ENCODE data around the gene CGB8. TPM values are rescaled to one million over a fixed set of nuclear protein-coding genes. Genes with fewer than 3 reads are reported as not detected.

The CGB8 gene
- polyA plus RNA-seq, 1 donor (not counting 4 experiments of a cell fraction or from before 2014, with no cell fraction given) = not detected

DNA sequence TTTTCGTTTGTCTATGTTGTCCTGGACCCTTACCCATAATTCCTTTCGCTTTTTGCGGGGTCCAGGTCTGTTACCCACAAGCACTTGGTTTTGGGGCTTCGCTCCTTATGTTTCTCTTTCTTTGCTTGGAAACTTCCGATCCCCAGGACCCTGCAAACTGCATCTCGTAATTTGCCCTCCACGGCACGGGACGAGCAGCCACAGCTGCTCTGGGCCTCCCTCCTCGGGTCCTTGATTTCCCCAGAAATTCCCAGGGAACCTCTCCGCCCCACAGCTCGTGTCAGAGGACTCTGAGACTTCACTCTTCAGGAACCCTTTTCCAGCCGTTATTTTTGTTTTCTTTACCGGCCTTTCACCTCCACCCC is 36.9 kb upstream of the CGB8 start:
- Histone ChIP-seq H3K27me3 (ENCODE audit: control insufficient read depth, extremely low read depth, insufficient read depth, low read length) (no peaks in the 10 kb centered on the region), H3K4me1 (ENCODE audit: control insufficient read depth, extremely low read depth, insufficient read depth, low read length) (peaks cover 16% of the 10 kb centered on the region), H3K36me3 (ENCODE audit: control insufficient read depth in 2 of 2, extremely low read depth in 1 of 2, insufficient read depth in 2 of 2, low read length in 2 of 2) (peaks cover 18 to 27% of the 10 kb centered on the region in 2 experiments), H3K9me1 (ENCODE audit: control insufficient read depth, extremely low read depth, insufficient read depth, low read length) (no peaks in the 10 kb centered on the region), H3K4me2 (ENCODE audit: control insufficient read depth, extremely low read depth, insufficient read depth, low read depth, low read length) (peak overlapping the region; percentile 84), H3K9ac (ENCODE audit: control insufficient read depth, extremely low read depth, insufficient read depth, low read length) (peak overlapping the region; percentile 91), H2AFZ (ENCODE audit: control insufficient read depth, low read length) (no peak overlapping the region), H4K20me1 (ENCODE audit: control insufficient read depth, extremely low read depth, insufficient read depth, low read length) (peaks cover 23% of the 10 kb centered on the region), H3K27ac (ENCODE audit: control insufficient read depth, insufficient read depth, low read length) (peak overlapping the region; percentile 83), H3K79me2 (ENCODE audit: control insufficient read depth, insufficient read depth, low read length) (peaks cover 52% of the 10 kb centered on the region), H3K4me3 (ENCODE audit: control insufficient read depth in 2 of 3, extremely low read depth in 1 of 3, insufficient read depth in 2 of 3, low read depth in 1 of 3, low read length in 3 of 3) (peak overlapping the region; percentile 39 to 88 (median 75)), H3K9me3 (ENCODE audit: control insufficient read depth, low read depth, low read length) (no peaks in the 10 kb centered on the region)
- FAIRE-seq = no peak
- DNase-seq (ENCODE audit: low read depth, low spot score) = no peak
- dilution Hi-C loops (cut with MboI; ENCODE audit: extremely low pct_ligation_motif_present, low sequenced_read_pairs) = no loop called here
- no peak for TF ChIP-seq EZH2 (IDR thresholded peaks at IDR 0.05; ENCODE audit: low read length)
- TF ChIP-seq, protein P1, sequence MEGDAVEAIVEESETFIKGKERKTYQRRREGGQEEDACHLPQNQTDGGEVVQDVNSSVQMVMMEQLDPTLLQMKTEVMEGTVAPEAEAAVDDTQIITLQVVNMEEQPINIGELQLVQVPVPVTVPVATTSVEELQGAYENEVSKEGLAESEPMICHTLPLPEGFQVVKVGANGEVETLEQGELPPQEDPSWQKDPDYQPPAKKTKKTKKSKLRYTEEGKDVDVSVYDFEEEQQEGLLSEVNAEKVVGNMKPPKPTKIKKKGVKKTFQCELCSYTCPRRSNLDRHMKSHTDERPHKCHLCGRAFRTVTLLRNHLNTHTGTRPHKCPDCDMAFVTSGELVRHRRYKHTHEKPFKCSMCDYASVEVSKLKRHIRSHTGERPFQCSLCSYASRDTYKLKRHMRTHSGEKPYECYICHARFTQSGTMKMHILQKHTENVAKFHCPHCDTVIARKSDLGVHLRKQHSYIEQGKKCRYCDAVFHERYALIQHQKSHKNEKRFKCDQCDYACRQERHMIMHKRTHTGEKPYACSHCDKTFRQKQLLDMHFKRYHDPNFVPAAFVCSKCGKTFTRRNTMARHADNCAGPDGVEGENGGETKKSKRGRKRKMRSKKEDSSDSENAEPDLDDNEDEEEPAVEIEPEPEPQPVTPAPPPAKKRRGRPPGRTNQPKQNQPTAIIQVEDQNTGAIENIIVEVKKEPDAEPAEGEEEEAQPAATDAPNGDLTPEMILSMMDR (optimal IDR thresholded peaks at IDR 0.05 in 1 of 3, IDR thresholded peaks at IDR 0.05 in 1 of 3, conservative IDR thresholded peaks at IDR 0.05 in 1 of 3; ENCODE audit: extremely low read depth in 1 of 3, insufficient read depth in 2 of 3, low read length in 3 of 3) = no peak

DNA sequence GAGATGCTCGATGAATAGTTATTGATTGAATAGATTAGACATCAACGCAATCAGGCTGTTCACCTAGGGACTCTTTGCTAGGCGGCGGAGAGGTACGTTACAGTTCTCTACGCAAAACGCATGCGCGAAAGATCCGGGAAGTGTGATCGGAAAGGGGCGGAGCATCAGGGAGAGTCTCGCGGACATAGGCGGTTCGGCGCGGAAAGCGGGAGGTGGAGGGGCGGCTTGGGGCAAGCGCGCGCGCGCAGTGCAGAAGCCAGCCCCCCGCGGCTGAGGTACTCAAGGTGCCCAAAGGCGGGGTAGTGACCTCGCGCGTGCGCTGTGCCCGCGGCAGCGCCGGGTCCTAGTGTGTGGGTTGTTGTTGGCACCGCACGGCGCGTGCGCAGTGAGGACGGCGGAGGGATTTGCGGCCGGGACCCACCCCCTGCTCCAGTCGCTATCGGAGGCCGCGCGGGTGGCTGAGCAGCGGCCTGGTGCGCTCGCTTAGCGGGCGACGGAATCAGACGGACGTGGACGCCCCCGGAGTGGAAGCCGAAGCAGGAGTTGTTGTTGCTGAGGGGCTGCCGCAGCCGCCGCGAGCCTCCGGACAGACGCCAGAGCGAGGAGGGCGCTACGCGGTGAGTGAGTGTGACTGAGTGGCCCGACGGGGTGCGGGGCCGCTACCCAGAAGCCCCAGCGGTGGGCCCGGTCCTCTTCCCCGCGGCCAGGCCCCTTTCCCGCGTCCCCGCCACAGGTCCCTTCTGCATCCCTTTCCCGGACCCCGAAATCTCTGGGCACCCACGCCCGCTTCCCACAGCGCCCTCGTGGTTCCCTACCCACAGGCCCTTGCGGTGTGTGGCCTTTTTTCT is 36.3 kb upstream of the CGB8 start, which contains the start of gene SNRNP70:
TSS of gene SNRNP70 (plus strand) at position 432 of the 848 bp plus-strand sequence. CDS start 964 bp downstream, outside the sequence.
- peak; percentile 34 for FAIRE-seq
- DNase-seq (ENCODE audit: low read depth, low spot score) = peak; percentile 95
- TF ChIP-seq EZH2 (IDR thresholded peaks at IDR 0.05; ENCODE audit: low read length) = no peak
- TF ChIP-seq, protein P1 (optimal IDR thresholded peaks at IDR 0.05 in 1 of 3, IDR thresholded peaks at IDR 0.05 in 1 of 3, conservative IDR thresholded peaks at IDR 0.05 in 1 of 3; ENCODE audit: extremely low read depth in 1 of 3, insufficient read depth in 2 of 3, low read length in 3 of 3) = no peak
- no peaks in the 10 kb centered on the region for H3K27me3 ChIP-seq (ENCODE audit: control insufficient read depth, extremely low read depth, insufficient read depth, low read length)
- peaks cover 46% of the 10 kb centered on the region for H3K79me2 ChIP-seq (ENCODE audit: control insufficient read depth, insufficient read depth, low read length)
- H3K9me3 ChIP-seq (ENCODE audit: control insufficient read depth, low read depth, low read length) = no peaks in the 10 kb centered on the region
- dilution Hi-C loops (cut with MboI; ENCODE audit: extremely low pct_ligation_motif_present, low sequenced_read_pairs) = no loop called here
- peaks cover 12 to 21% of the 10 kb centered on the region in 2 experiments for H3K36me3 ChIP-seq (ENCODE audit: control insufficient read depth in 2 of 2, extremely low read depth in 1 of 2, insufficient read depth in 2 of 2, low read length in 2 of 2)
- H3K9me1 ChIP-seq (ENCODE audit: control insufficient read depth, extremely low read depth, insufficient read depth, low read length) = no peaks in the 10 kb centered on the region
- H3K4me3 ChIP-seq (ENCODE audit: control insufficient read depth in 2 of 3, extremely low read depth in 1 of 3, insufficient read depth in 2 of 3, low read depth in 1 of 3, low read length in 3 of 3) = peak within 1 kb of the TSS; percentile 39 to 88 (median 75)
- peaks cover 18% of the 10 kb centered on the region for H4K20me1 ChIP-seq (ENCODE audit: control insufficient read depth, extremely low read depth, insufficient read depth, low read length)
- peaks cover 16% of the 10 kb centered on the region for H3K4me1 ChIP-seq (ENCODE audit: control insufficient read depth, extremely low read depth, insufficient read depth, low read length)
- peak within 1 kb of the TSS; percentile 89 for H2AFZ ChIP-seq (ENCODE audit: control insufficient read depth, low read length)
- H3K27ac ChIP-seq (ENCODE audit: control insufficient read depth, insufficient read depth, low read length) = peak within 1 kb of the TSS; percentile 83
- peak within 1 kb of the TSS; percentile 91 for H3K9ac ChIP-seq (ENCODE audit: control insufficient read depth, extremely low read depth, insufficient read depth, low read length)
- H3K4me2 ChIP-seq (ENCODE audit: control insufficient read depth, extremely low read depth, insufficient read depth, low read depth, low read length) = peak within 1 kb of the TSS; percentile 84

Measured in keratinocyte (primary cell).